K562 (cell line): ENCODE results near the gene CD300LD. TPM values are rescaled to one million over a fixed set of nuclear protein-coding genes. Genes with fewer than 3 reads are reported as not detected.

Experiments used
- ATAC-seq: fragments of 200-7000 bp; cut with Tn5 transposase; 3 replicates; pipeline ENCODE4 v1.9.1; 2020; ENCODE audit warnings: moderate library complexity
- BruUV-seq: library from RNA; stranded (reverse); fragments of 400-500 nt; replicated peaks from 2 replicates; lab custom pipeline; 2021; lab: Mats Ljungman, UMichigan
- CTCF ChIA-PET: fragments of 300-600 bp; formaldehyde crosslinking; extraction: SDS; loops from one replicate; lab custom pipeline; 2021; ENCODE audit warnings: low intra/inter-chr PET ratio; lab: Yijun Ruan, JAX
- POLR2A ChIA-PET: fragments of 300-600, 350-650 bp; sonication (Branson Sonifier 250); formaldehyde crosslinking; extraction: SDS; loops from one replicate; lab custom pipeline; 2021; ENCODE audit warnings: antibody characterized with exemption, inconsistent platforms; lab: Yijun Ruan, JAX
- DNase-seq, 4 experiments: peaks; one replicate each; pipeline versions ENCODE4 v3.0.0 to v3.0.0-alpha.2; 2011 to 2018; ENCODE audit warnings: low spot score in 3 of 4, mixed read lengths in 3 of 4; ENCODE audit errors: extremely low read depth in 1 of 4
- FAIRE-seq: peaks from 2 replicates; lab custom pipeline; 2011; peaks lifted over from hg19 to GRCh38; lab: Jason Lieb, UNC
- H2AFZ ChIP-seq: 2 replicates; pipeline ENCODE4 v1.6.0; 2011; ENCODE audit warnings: low read depth, low read length, control low read depth, inconsistent platforms
- H3K27ac ChIP-seq: fragments of 200-600 bp; 3 replicates; pipeline ENCODE4 v1.8.0; 2011; ENCODE audit warnings: low read depth, mild to moderate bottlenecking, control low read depth, inconsistent platforms, low read length, moderate library complexity, mixed read lengths; ENCODE audit errors: extremely low read depth
- H3K27me3 ChIP-seq, 2 experiments: fragments of 300-600 bp in 1 of 2; 2 replicates in 1 of 2; 3 replicates in 1 of 2; pipeline versions ENCODE4 v1.6.0 to v1.8.0; 2011; ENCODE audit warnings: inconsistent platforms in 2 of 2, low read length in 2 of 2, mild to moderate bottlenecking in 1 of 2, mixed read lengths in 1 of 2, moderate library complexity in 1 of 2; ENCODE audit not compliant: control insufficient read depth in 2 of 2, insufficient read depth in 2 of 2
- H3K36me3 ChIP-seq: fragments of 300-600 bp; 3 replicates; pipeline ENCODE4 v1.8.0; 2011; ENCODE audit warnings: mild to moderate bottlenecking, low read length, inconsistent platforms; ENCODE audit not compliant: control insufficient read depth, insufficient read depth
- H3K4me1 ChIP-seq, 2 experiments: fragments of 200-600 bp in 1 of 2; replicated peaks in 1 of 2; 2 replicates in 1 of 2; 3 replicates in 1 of 2; pipeline versions ENCODE4 v1.5.1 to v1.8.0; 2011; ENCODE audit warnings: inconsistent platforms in 2 of 2, low read length in 2 of 2, mild to moderate bottlenecking in 1 of 2, mixed read lengths in 1 of 2, moderate library complexity in 1 of 2; ENCODE audit not compliant: control insufficient read depth in 2 of 2, insufficient read depth in 2 of 2
- H3K4me2 ChIP-seq: 2 replicates; pipeline ENCODE4 v1.6.1; 2011; ENCODE audit warnings: low read length, control low read depth, inconsistent platforms, mixed read lengths; ENCODE audit not compliant: insufficient read depth
- H3K4me3 ChIP-seq: fragments of 200-600 bp; sonication (generic), shearing (Covaris generic); 2 replicates; pipeline ENCODE4 v1.5.1; 2016; ENCODE audit warnings: control low read depth, inconsistent platforms
- H3K79me2 ChIP-seq: fragments of 200-600 bp; 3 replicates; pipeline ENCODE4 v1.8.0; 2011; ENCODE audit warnings: low read length, inconsistent platforms; ENCODE audit not compliant: control insufficient read depth, insufficient read depth
- H3K9ac ChIP-seq, 2 experiments: 2 replicates each; pipeline versions ENCODE4 v1.6.0 to v1.6.1; 2011; ENCODE audit warnings: low read depth in 2 of 2, low read length in 2 of 2, control low read depth in 1 of 2, inconsistent platforms in 1 of 2, mild to moderate bottlenecking in 1 of 2, mixed read lengths in 1 of 2; ENCODE audit not compliant: insufficient read depth in 1 of 2
- H3K9me1 ChIP-seq: one replicate; pipeline ENCODE4 v1.6.0; 2011; ENCODE audit warnings: inconsistent platforms, mild to moderate bottlenecking, low read length, moderate library complexity; ENCODE audit not compliant: control insufficient read depth, insufficient read depth
- H3K9me3 ChIP-seq: replicated peaks from 2 replicates; pipeline ENCODE4 v1.5.1; 2011; ENCODE audit warnings: low read depth, low read length, inconsistent platforms; ENCODE audit not compliant: control insufficient read depth, insufficient read depth
- H4K20me1 ChIP-seq: replicated peaks from 2 replicates; pipeline ENCODE4 v1.6.1; 2011; ENCODE audit warnings: low read length, inconsistent platforms, mixed read lengths; ENCODE audit not compliant: control insufficient read depth, insufficient read depth
- EHMT2 ChIP-seq: fragments of 450-650 bp; IDR thresholded peaks from 2 replicates; pipeline ENCODE4 v1.6.1; 2018; ENCODE audit warnings: antibody characterized with exemption
- L3MBTL2 ChIP-seq: fragments of 450-650 bp; IDR thresholded peaks from 2 replicates; pipeline ENCODE4 v1.6.1; 2016; ENCODE audit warnings: mild to moderate bottlenecking, moderate library complexity
- MAX ChIP-seq: sonication (generic); formaldehyde crosslinking; IDR thresholded peaks from 2 replicates; pipeline ENCODE4 v1.9.0; 2022; ENCODE audit warnings: mild to moderate bottlenecking, missing genetic modification reagents
- MYC ChIP-seq, 2 experiments: fragments of 250-450 bp in 1 of 2; sonication (Bioruptor Pico) in 1 of 2; IDR thresholded peaks; 2 replicates each; pipeline versions ENCODE4 v1.5.1 to v1.6.1; 2012 to 2021; ENCODE audit warnings: low read depth in 2 of 2, borderline replicate concordance in 1 of 2, improper control_type of control experiment in 1 of 2, low read length in 1 of 2, mild to moderate bottlenecking in 1 of 2, moderate library complexity in 1 of 2
- PKNOX1 ChIP-seq: fragments of 450-650 bp; IDR thresholded peaks from 2 replicates; pipeline ENCODE4 v1.6.1; 2016
- SRSF7 ChIP-seq: fragments of 200-400 bp; formaldehyde crosslinking; optimal IDR thresholded peaks from 2 replicates; pipeline ENCODE3; 2017; ENCODE audit warnings: mild to moderate bottlenecking, low read depth, low read length
- TAF7 ChIP-seq: fragments of 450-650 bp; IDR thresholded peaks from 2 replicates; pipeline ENCODE4 v1.6.1; 2016; ENCODE audit warnings: missing genetic modification characterization, missing compliant biosample characterization
- TAF9B ChIP-seq: fragments of 450-650 bp; IDR thresholded peaks from 2 replicates; pipeline ENCODE4 v1.6.1; 2018; ENCODE audit warnings: mild to moderate bottlenecking; ENCODE audit not compliant: partially characterized antibody
- TFAM ChIP-seq: fragments of 250-450 bp; sonication (Bioruptor Pico); conservative IDR thresholded peaks from 2 replicates; pipeline ENCODE4 v1.5.0; 2021; ENCODE audit warnings: mild to moderate bottlenecking, moderate library complexity
- ZNF512 ChIP-seq: IDR thresholded peaks from 2 replicates; pipeline ENCODE4 v1.6.1; 2016; ENCODE audit warnings: missing genetic modification characterization, missing compliant biosample characterization
- ZNF696 ChIP-seq: fragments of 250-450 bp; sonication (Bioruptor Pico); conservative IDR thresholded peaks from 2 replicates; pipeline ENCODE4 v1.4.0; 2020; ENCODE audit warnings: mild to moderate bottlenecking, moderate library complexity
- WGBS: fragments of 100-300 bp; shearing (Covaris generic); methylation state at CpG from one replicate; pipeline ENCODE4 v1.1.6; 2016; ENCODE audit warnings: low coverage, mixed read lengths; ENCODE audit not compliant: insufficient coverage; ENCODE audit errors: missing lambda C conversion rate; 5-methylcytosine and 5-hydroxymethylcytosine counted together
- in situ Hi-C: fragments of 300-500 bp; cut with MboI; formaldehyde crosslinking; loops from 4 replicates; pipeline ENCODE4 v1.15.0; 2018; ENCODE audit warnings: inconsistent platforms, mixed read lengths
- intact Hi-C: fragments of 100-400 bp; cut with micrococcal nuclease; formaldehyde crosslinking; loops from 2 replicates; pipeline ENCODE4 v1.14.2; 2022
- polyA plus RNA-seq, 8 experiments: library from polyadenylated mRNA; depleted of rRNA in 4 of 8; stranded (reverse) in 5 of 8; unstranded in 3 of 8; fragments of >200 nt; fragmentation: Nextera tagmentation in 2 of 8; fragmentation: Illumina TruSeq in 1 of 8; extraction: Ambion mirVana in 2 of 8; extraction: Trizol in 1 of 8; gene quantifications; 2 replicates each; pipeline versions ENCODE4 v1.2.1 to v1.2.3, GENCODE V29; 2011 to 2014; ENCODE audit warnings: inconsistent platforms in 1 of 8, missing spikeins in 1 of 8
- total RNA-seq, 7 experiments: library from RNA; depleted of rRNA in 6 of 7; stranded (reverse); fragments of >200 nt in 6 of 7; fragmentation: Illumina TruSeq in 2 of 7; extraction: Trizol in 2 of 7; gene quantifications; 2 replicates each; pipeline versions ENCODE4 v1.2.1 to v1.2.3, GENCODE V29; 2011 to 2021; ENCODE audit warnings: low replicate concordance in 1 of 7

CD300LD gene
- total and polyA plus RNA-seq, 9 of the 15 experiments (the other 6 are each of a cell fraction or from before 2014, with no cell fraction given), result not detected

- ChIA-PET CTCF (interaction anchor here (1.0 kb wide), 1 partner anchor 43 kb away, joined by 3 read pairs; no protein-coding TSS in a partner anchor), POLR2A (no interaction called here)
- no peak for ATAC-seq
- in situ Hi-C loops (no loop called here), intact Hi-C loops (no loop called here)
- no peaks in the 10 kb centered on the region for H3K36me3 ChIP-seq
- no peak overlapping the region for H3K4me3 ChIP-seq
- BruUV-seq, result no TSS peak
- 6% methylated on average over 2 of the region's 3 CpGs for WGBS
- H3K27ac ChIP-seq, result no peak overlapping the region
- peaks cover 0 to 30% of the 10 kb centered on the region in 2 experiments; a peak in 4 of 5 replicates for H3K27me3 ChIP-seq
- no peak overlapping the region for H3K9ac ChIP-seq
- H4K20me1 ChIP-seq, result no peaks in the 10 kb centered on the region; the same call in 1 of the 2 replicates
- H3K79me2 ChIP-seq, result no peaks in the 10 kb centered on the region
- no peaks in the 10 kb centered on the region for H3K9me1 ChIP-seq
- DNase-seq, result no peak
- no peak overlapping the region for H3K4me2 ChIP-seq
- TF ChIP-seq TAF7 (tag) (no peak), ZNF512 (tag) (peak; percentile 91)
- H2AFZ ChIP-seq, result no peak overlapping the region
- H3K9me3 ChIP-seq, result no peaks in the 10 kb centered on the region
- no peak for FAIRE-seq
- H3K4me1 ChIP-seq, result no peaks in the 10 kb centered on the region
Measured at GRCh38 chr17:74536890-74537289, 55.2 kb downstream of the CD300LD start.

GRCh38 chr17:74532115-74532514 lies 60.0 kb downstream of the CD300LD start:
- POLR2A ChIA-PET, result no interaction called here
- intact Hi-C loops (loop anchor here (5.0 kb wide), 1 partner anchor 165 kb away; the partner anchor contains the start of gene GPR142), in situ Hi-C loops (no loop called here)
- no peaks in the 10 kb centered on the region; a peak in 1 of 5 replicates for H3K4me1 ChIP-seq
- no peaks in the 10 kb centered on the region for H4K20me1 ChIP-seq
- peak overlapping the region; percentile 48 for H2AFZ ChIP-seq
- FAIRE-seq (peak; percentile 67), ATAC-seq (peak; percentile 90), DNase-seq (peak in 1 of 4 experiments; percentile 45)
- no peak overlapping the region for H3K4me2 ChIP-seq
- no TSS peak for BruUV-seq
- CTCF ChIA-PET, result interaction anchor here (1.0 kb wide), 1 partner anchor 164 kb away, joined by 3 read pairs; the partner anchor contains the start of gene GPR142
- H3K27ac ChIP-seq, result no peak overlapping the region
- H3K9ac ChIP-seq, result no peak overlapping the region
- H3K36me3 ChIP-seq, result no peaks in the 10 kb centered on the region
- H3K9me3 ChIP-seq, result no peaks in the 10 kb centered on the region
- WGBS, result 2% methylated on average over 10 of the region's 10 CpGs
- H3K27me3 ChIP-seq, result peaks cover 3 to 28% of the 10 kb centered on the region in 2 experiments; a peak in 3 of 5 replicates
- H3K9me1 ChIP-seq, result no peaks in the 10 kb centered on the region
- no peak overlapping the region for H3K4me3 ChIP-seq
- no peaks in the 10 kb centered on the region for H3K79me2 ChIP-seq
- TF ChIP-seq MYC (IDR thresholded peaks at IDR 0.05; ENCODE audit: low read depth, low read length) (peak; percentile 66), MYC (CRISPR knock-in tag; IDR thresholded peaks at IDR 0.05; ENCODE audit: borderline replicate concordance, low read depth) (no peak), EHMT2 (peak; percentile 44; the same call in 1 of the 2 replicates), TAF9B (no peak), PKNOX1 (peak; percentile 88), TFAM (no peak), SRSF7 (no peak), ZNF696 (no peak), MAX (CRISPR knock-in tag) (peak; percentile 54; the same call in 1 of the 2 replicates), L3MBTL2 (peak; percentile 61; the same call in 1 of the 2 replicates)
